HepG2 (cell line): ENCODE measurements around the gene RAB3GAP1. TPM values are rescaled to one million over a fixed set of nuclear protein-coding genes. Genes with fewer than 3 reads are reported as not detected.
A peak's percentile ranks its signal among the peaks of the same experiment; 100 is the strongest.

Source experiments
- ATAC-seq: fragments of 200-7000 bp; cut with Tn5 transposase; 3 replicates; pipeline ENCODE4 v1.9.1; 2020; ENCODE audit warnings: mild to moderate bottlenecking, moderate library complexity
- BruUV-seq: library from RNA; stranded (reverse); fragments of 400-500 nt; replicated peaks from 2 replicates; lab custom pipeline; 2021; lab: Mats Ljungman, UMichigan
- CTCF ChIA-PET: fragments of 300-600 bp; formaldehyde crosslinking; extraction: SDS; loops from one replicate; lab custom pipeline; 2021; ENCODE audit warnings: low total read pairs, inconsistent platforms, low intra/inter-chr PET ratio; lab: Yijun Ruan, JAX
- POLR2A ChIA-PET: fragments of 350-600 bp; sonication (Branson Sonifier 250); formaldehyde crosslinking; loops from one replicate; lab custom pipeline; 2020; ENCODE audit warnings: antibody characterized with exemption, inconsistent platforms; lab: Yijun Ruan, JAX
- DNase-seq: peaks from one replicate; pipeline ENCODE4 v3.0.0-alpha.2; 2015; ENCODE audit warnings: low spot score
- FAIRE-seq: peaks from 3 replicates; lab custom pipeline; 2011; peaks lifted over from hg19 to GRCh38; lab: Jason Lieb, UNC
- H2AFZ ChIP-seq: one replicate; pipeline ENCODE4 v1.6.1; 2011; ENCODE audit warnings: low read length, inconsistent platforms
- H3K27ac ChIP-seq: fragments of 300-600 bp; 3 replicates; pipeline ENCODE4 v1.8.0; 2011; ENCODE audit warnings: mixed run types, mild to moderate bottlenecking, mixed read lengths, low read length, inconsistent platforms; ENCODE audit not compliant: insufficient read depth; ENCODE audit errors: extremely low read length
- H3K27me3 ChIP-seq, 2 experiments: fragments of 200-600 bp in 1 of 2; 2 replicates in 1 of 2; 3 replicates in 1 of 2; pipeline versions ENCODE4 v1.6.0 to v1.8.0; 2011; ENCODE audit warnings: low read length in 2 of 2, mild to moderate bottlenecking in 2 of 2, moderate library complexity in 2 of 2, inconsistent platforms in 1 of 2; ENCODE audit not compliant: insufficient read depth in 2 of 2, control insufficient read depth in 1 of 2
- H3K36me3 ChIP-seq, 2 experiments: fragments of 200-600 bp in 1 of 2; replicated peaks in 1 of 2; 2 replicates in 1 of 2; 3 replicates in 1 of 2; pipeline versions ENCODE4 v1.5.1 to v1.8.0; 2011; ENCODE audit warnings: low read length in 2 of 2, inconsistent platforms in 1 of 2; ENCODE audit not compliant: insufficient read depth in 2 of 2, control insufficient read depth in 1 of 2
- H3K4me1 ChIP-seq: 2 replicates; pipeline ENCODE4 v1.5.1; 2012; ENCODE audit warnings: low read length, inconsistent platforms; ENCODE audit not compliant: insufficient read depth
- H3K4me2 ChIP-seq: 2 replicates; pipeline ENCODE4 v1.6.0; 2011; ENCODE audit warnings: low read depth, low read length, inconsistent platforms
- H3K4me3 ChIP-seq, 3 experiments: fragments of 200-600 bp in 1 of 3; sonication (generic), shearing (Covaris generic) in 1 of 3; replicated peaks in 1 of 3; 2 replicates each; pipeline ENCODE4 v1.5.1; 2011 to 2016; ENCODE audit warnings: low read length in 3 of 3, inconsistent platforms in 2 of 3, low read depth in 2 of 3, mild to moderate bottlenecking in 2 of 3, control low read depth in 1 of 3, mixed read lengths in 1 of 3; ENCODE audit not compliant: insufficient read depth in 1 of 3
- H3K79me2 ChIP-seq: one replicate; pipeline ENCODE4 v1.6.1; 2011; ENCODE audit warnings: low read length, inconsistent platforms; ENCODE audit not compliant: insufficient read depth
- H3K9ac ChIP-seq: 2 replicates; pipeline ENCODE4 v1.6.0; 2011; ENCODE audit warnings: mild to moderate bottlenecking, low read depth, low read length, inconsistent platforms; ENCODE audit not compliant: insufficient read depth
- H3K9me3 ChIP-seq: 2 replicates; pipeline ENCODE4 v1.5.1; 2012; ENCODE audit warnings: mild to moderate bottlenecking, low read length
- H4K20me1 ChIP-seq: 2 replicates; pipeline ENCODE4 v1.6.0; 2011; ENCODE audit warnings: inconsistent platforms, mild to moderate bottlenecking, low read length, moderate library complexity; ENCODE audit not compliant: insufficient read depth
- CTCF ChIP-seq: sonication (generic); formaldehyde crosslinking; IDR thresholded peaks from 2 replicates; pipeline ENCODE4 v1.5.0; 2020; ENCODE audit warnings: mild to moderate bottlenecking, missing genetic modification reagents, moderate library complexity
- DR1 ChIP-seq: sonication (generic); formaldehyde crosslinking; IDR thresholded peaks from 2 replicates; pipeline ENCODE4 v1.8.0; 2021; ENCODE audit warnings: mild to moderate bottlenecking, missing genetic modification reagents, inconsistent platforms
- EHMT2 ChIP-seq: fragments of 200-600 bp; sonication (generic); IDR thresholded peaks from 2 replicates; pipeline ENCODE4 v1.7.0; 2017; ENCODE audit warnings: antibody characterized with exemption, low read depth, low read length, borderline replicate concordance
- IKZF5 ChIP-seq: IDR thresholded peaks from 2 replicates; pipeline ENCODE4 v1.6.1; 2018; ENCODE audit warnings: missing genetic modification reagents, mild to moderate bottlenecking, missing compliant biosample characterization
- MIXL1 ChIP-seq: IDR thresholded peaks from 2 replicates; pipeline ENCODE4 v1.6.1; 2016
- NCOA2 ChIP-seq: sonication (generic); formaldehyde crosslinking; IDR thresholded peaks from 2 replicates; pipeline ENCODE4 v1.8.0; 2022; ENCODE audit warnings: inconsistent platforms
- NCOR1 ChIP-seq: fragments of 200-600 bp; sonication (generic); IDR thresholded peaks from 2 replicates; pipeline ENCODE4 v1.7.0; 2017; ENCODE audit warnings: antibody characterized with exemption, low read length, borderline replicate concordance
- SKI ChIP-seq: fragments of 450-650 bp; IDR thresholded peaks from one replicate; pipeline ENCODE4 v1.6.1; 2018; ENCODE audit warnings: mild to moderate bottlenecking; ENCODE audit not compliant: partially characterized antibody
- U2AF1 ChIP-seq: fragments of 200-400 bp; formaldehyde crosslinking; optimal IDR thresholded peaks from 2 replicates; pipeline ENCODE3; 2017; ENCODE audit warnings: mild to moderate bottlenecking, low read depth, low read length
- YY1 ChIP-seq: IDR thresholded peaks from 2 replicates; pipeline ENCODE4 v1.6.1; 2011; ENCODE audit warnings: low read length, low read depth, moderate library complexity, mild to moderate bottlenecking; ENCODE audit not compliant: insufficient read depth, insufficient replicate concordance
- ZBTB20 ChIP-seq: sonication (generic); formaldehyde crosslinking; IDR thresholded peaks from 2 replicates; pipeline ENCODE4 v1.8.1; 2023; ENCODE audit warnings: missing genetic modification reagents, low read depth, mild to moderate bottlenecking, borderline replicate concordance
- ZBTB42 ChIP-seq: sonication (generic); formaldehyde crosslinking; IDR thresholded peaks from 2 replicates; pipeline ENCODE4 v1.5.0; 2020; ENCODE audit warnings: mild to moderate bottlenecking, missing genetic modification reagents
- ZNF644 ChIP-seq: IDR thresholded peaks from 2 replicates; pipeline ENCODE4 v1.6.1; 2016; ENCODE audit warnings: low read depth
- WGBS: methylation state at CpG from one replicate; pipeline ENCODE4 v1.1.6; 2017; ENCODE audit warnings: low lambda C conversion rate; 5-methylcytosine and 5-hydroxymethylcytosine counted together
- in situ Hi-C: cut with HindIII; loops from 2 replicates; pipeline ENCODE4 v1.10.0; 2017; ENCODE audit warnings: low pct_unique_long_range_greater_than_20kb; ENCODE audit not compliant: extremely low pct_ligation_motif_present
- intact Hi-C: fragments of 100-400 bp; cut with micrococcal nuclease; formaldehyde crosslinking; loops from one replicate; pipeline ENCODE4 v1.10.0; 2022; ENCODE audit not compliant: unreplicated experiment
- polyA plus RNA-seq, 8 experiments: library from polyadenylated mRNA; depleted of rRNA in 3 of 8; stranded (reverse) in 7 of 8; unstranded in 1 of 8; fragments of >200 nt; fragmentation: Illumina TruSeq in 4 of 8; extraction: Trizol in 4 of 8; gene quantifications; 2 replicates each; pipeline versions ENCODE4 v1.2.1 to v1.2.3, GENCODE V29; 2011 to 2016; ENCODE audit warnings: low read depth in 4 of 8, missing spikeins in 1 of 8, mixed read lengths in 1 of 8; ENCODE audit not compliant: insufficient read depth in 1 of 8
- total RNA-seq, 5 experiments: library from RNA; depleted of rRNA; stranded (reverse); fragments of >200 nt; fragmentation: Illumina TruSeq; extraction: Trizol; gene quantifications; 2 replicates each; pipeline ENCODE4 v1.2.3, GENCODE V29; 2016; ENCODE audit warnings: low read depth in 1 of 5
- TF ChIP-seq, protein P1 (sequence below): sonication (generic); formaldehyde crosslinking; IDR thresholded peaks from 2 replicates; pipeline ENCODE4 v1.4.0; 2020; ENCODE audit warnings: mild to moderate bottlenecking, missing genetic modification reagents

RAB3GAP1 gene
- total and polyA plus RNA-seq, 2 of the 13 experiments (the other 11 are each of a cell fraction or from before 2014, with no cell fraction given), result 15.2 to 48.8 TPM

DNA sequence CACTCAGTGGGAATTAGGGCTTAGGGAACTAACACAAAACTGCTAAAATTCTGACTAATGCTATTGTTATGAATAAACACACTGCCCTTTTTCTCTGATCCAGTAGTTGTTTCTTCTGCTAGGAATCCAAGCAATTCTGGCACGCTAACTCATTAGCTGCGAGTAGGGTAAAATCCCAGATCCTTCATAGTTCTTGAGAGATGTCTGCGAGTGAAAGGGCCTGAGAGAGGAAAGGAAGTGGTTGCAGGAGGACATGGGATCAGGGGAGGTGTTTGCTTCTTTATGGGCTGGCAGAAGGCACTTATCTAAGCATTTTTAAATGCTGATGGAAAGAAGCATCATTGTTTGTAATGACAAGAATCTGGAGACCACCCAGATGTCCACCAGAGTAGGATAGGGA lies 14.3 kb upstream of the RAB3GAP1 start:
- CTCF ChIA-PET, result no interaction called here
- in situ Hi-C loops, result no loop called here

GRCh38 chr2:135043345-135043744 lies 8.7 kb upstream of the RAB3GAP1 start:
- no peak for TF ChIP-seq IKZF5 (CRISPR knock-in tag)
- TF ChIP-seq CTCF, result peak; percentile 34; the same call in 1 of the 2 replicates
- peak; percentile 55; the same call in 1 of the 2 replicates for TF ChIP-seq EHMT2
- TF ChIP-seq, protein P1, sequence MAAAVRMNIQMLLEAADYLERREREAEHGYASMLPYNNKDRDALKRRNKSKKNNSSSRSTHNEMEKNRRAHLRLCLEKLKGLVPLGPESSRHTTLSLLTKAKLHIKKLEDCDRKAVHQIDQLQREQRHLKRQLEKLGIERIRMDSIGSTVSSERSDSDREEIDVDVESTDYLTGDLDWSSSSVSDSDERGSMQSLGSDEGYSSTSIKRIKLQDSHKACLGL (CRISPR knock-in tag), result no peak
- TF ChIP-seq ZNF644 (CRISPR knock-in tag), result peak; percentile 58; the same call in 1 of the 2 replicates
- TF ChIP-seq, all 625 proteins: peak for 3
- Histone ChIP-seq H2AFZ (no peak overlapping the region), H3K9ac (no peak overlapping the region), H3K4me2 (no peak overlapping the region), H3K27ac (no peak overlapping the region), H3K4me1 (peaks cover 14% of the 10 kb centered on the region), H4K20me1 (no peaks in the 10 kb centered on the region), H3K4me3 (no peak overlapping the region), H3K36me3 (no peaks in the 10 kb centered on the region), H3K9me3 (no peaks in the 10 kb centered on the region), H3K79me2 (no peaks in the 10 kb centered on the region), H3K27me3 (no peaks in the 10 kb centered on the region; a peak in 1 of 5 replicates)
- intact Hi-C loops, result no loop called here
- no peak for DNase-seq
- 23% methylated on average over 2 of the region's 2 CpGs for WGBS
- in situ Hi-C loops, result no loop called here
- BruUV-seq, result no TSS peak
- no peak for FAIRE-seq
- ChIA-PET CTCF (no interaction called here), POLR2A (no interaction called here)
- no peak; the same call in 2 of the 3 replicates for ATAC-seq

More for the DNA sequence above, 14.3 kb upstream of the RAB3GAP1 start:
- Histone ChIP-seq H3K4me1 (no peaks in the 10 kb centered on the region), H3K4me2 (no peak overlapping the region), H3K9ac (no peak overlapping the region), H3K36me3 (no peaks in the 10 kb centered on the region), H3K27me3 (no peaks in the 10 kb centered on the region; a peak in 1 of 5 replicates), H4K20me1 (no peaks in the 10 kb centered on the region), H2AFZ (no peak overlapping the region), H3K9me3 (no peaks in the 10 kb centered on the region), H3K4me3 (no peak overlapping the region), H3K79me2 (no peaks in the 10 kb centered on the region), H3K27ac (no peak overlapping the region)
- no TSS peak for BruUV-seq
- POLR2A ChIA-PET, result no interaction called here
- ATAC-seq (no peak), FAIRE-seq (no peak), DNase-seq (no peak)
- WGBS, result 30% methylated on average over 3 of the region's 3 CpGs
- intact Hi-C loops, result no loop called here
- TF ChIP-seq MIXL1 (no peak), YY1 (no peak), ZBTB42 (no peak), ZBTB20 (CRISPR knock-in tag) (no peak), DR1 (CRISPR knock-in tag) (no peak), U2AF1 (no peak), NCOR1 (no peak), SKI (no peak), NCOA2 (no peak)
